Measurements from ENCODE around the gene SPATA13. TPM values are rescaled to one million over a fixed set of nuclear protein-coding genes. Genes with fewer than 3 reads are reported as not detected.

Gene SPATA13
- total RNA-seq, 1 experiment from 2014 or later: 14.1 TPM

DNA sequence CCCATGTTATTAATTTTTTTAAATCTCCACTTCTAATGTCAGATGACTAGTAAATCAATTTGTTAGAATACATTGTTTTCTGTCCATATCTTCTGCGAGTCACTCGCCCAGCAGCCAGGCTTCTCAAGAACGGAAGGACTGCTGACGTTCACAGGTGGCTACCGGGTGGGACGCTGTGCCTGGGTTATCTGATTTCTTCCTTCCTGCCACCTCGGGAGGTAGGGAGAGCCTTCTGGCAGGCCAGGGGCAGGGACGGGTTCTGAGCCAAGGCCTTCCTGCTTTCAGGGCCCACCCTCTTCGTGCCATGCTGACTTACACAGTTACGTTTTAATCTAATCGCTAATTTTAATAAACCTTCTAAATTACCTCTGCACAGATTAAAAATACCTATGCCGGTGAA is 140.9 kb downstream of the SPATA13 start:
- Histone ChIP-seq H4K5ac (ENCODE audit: insufficient read length, low read depth, low read length) (no peak overlapping the region), H3K79me2 (ENCODE audit: insufficient read depth, low read length) (no peaks in the 10 kb centered on the region), H4K20me1 (ENCODE audit: control insufficient read depth, insufficient read depth, insufficient read length) (no peaks in the 10 kb centered on the region), H3K4me2 (ENCODE audit: insufficient read depth, insufficient read length, low read length) (no peak overlapping the region), H3K9me3 (ENCODE audit: control insufficient read depth, low read depth, low read length) (no peaks in the 10 kb centered on the region), H3K23me2 (ENCODE audit: insufficient read length, low read depth, low read length, poor library complexity, severe bottlenecking) (no peaks in the 10 kb centered on the region), H3K18ac (ENCODE audit: insufficient read length, low read depth, low read length) (no peak overlapping the region), H4K8ac (replicated peaks; ENCODE audit: insufficient read length, low read depth, low read length) (no peak overlapping the region), H3K79me1 (ENCODE audit: insufficient read depth, low read depth, low read length, poor library complexity, severe bottlenecking) (no peaks in the 10 kb centered on the region), H2BK15ac (ENCODE audit: low read depth, low read length) (no peak overlapping the region), H2AK5ac (ENCODE audit: insufficient read length, low read length) (no peak overlapping the region), H2AFZ (ENCODE audit: low read length) (no peak overlapping the region), H3K27me3 (ENCODE audit: insufficient read depth, low read length) (no peaks in the 10 kb centered on the region), H2BK5ac (ENCODE audit: insufficient read length, low read length) (no peak overlapping the region), H3K14ac (ENCODE audit: insufficient read depth, low read length) (no peak overlapping the region), H3K4ac (ENCODE audit: low read depth, low read length) (no peak overlapping the region), H3K27ac (ENCODE audit: insufficient read length, low read depth, low read length) (no peak overlapping the region), H3K4me1 (ENCODE audit: insufficient read depth, low read length) (no peaks in the 10 kb centered on the region), H3K56ac (ENCODE audit: insufficient read length, low read depth, low read length) (no peak overlapping the region), H3K23ac (ENCODE audit: insufficient read length, low read depth, low read length) (no peak overlapping the region), H3T11ph (ENCODE audit: low read length) (no peak overlapping the region), H3K9ac (ENCODE audit: extremely low read depth, insufficient read length, low read length) (no peak overlapping the region), H2BK12ac (ENCODE audit: insufficient read length, low read depth, low read length) (no peak overlapping the region), H2BK120ac (ENCODE audit: low read depth, low read length, poor library complexity, severe bottlenecking) (no peak overlapping the region), H2BK20ac (ENCODE audit: low read depth, low read length, poor library complexity, severe bottlenecking) (no peak overlapping the region), H4K91ac (ENCODE audit: insufficient read length, low read depth, low read length) (no peak overlapping the region)
- no peak for TF ChIP-seq CTCF (conservative IDR thresholded peaks at IDR 0.05)
- no CpG with 5 or more reads among the region's 12 CpGs for WGBS (ENCODE audit: extremely low coverage, insufficient read length, low lambda C conversion rate)
- Mint-ChIP-seq H3K27ac (no peak overlapping the region), H3K9me3 (no peaks in the 10 kb centered on the region), H3K27me3 (ENCODE audit: low read depth) (no peaks in the 10 kb centered on the region), H3K4me3 (no peak overlapping the region), H3K36me3 (ENCODE audit: insufficient read depth in 1 of 3, low read depth in 3 of 3) (peaks cover 20 to 39% (median 24%) of the 10 kb centered on the region in 3 experiments; a peak in 5 of 7 replicates), H3K4me1 (no peaks in the 10 kb centered on the region)
- DNase-seq: no peak

All from H9 (cell line).